K562 (cell line): Measurements from ENCODE around the gene ABCD3. TPM values are rescaled to one million over a fixed set of nuclear protein-coding genes. Genes with fewer than 3 reads are reported as not detected.

ENCODE experiments used
- BHLHE40 ChIP-seq: IDR thresholded peaks from 2 replicates; pipeline ENCODE4 v1.6.1; 2011; ENCODE audit warnings: low read length, improper control_type of control experiment
- GMEB1 ChIP-seq: fragments of 250-450 bp; sonication (Bioruptor Pico); IDR thresholded peaks from 2 replicates; pipeline ENCODE4 v1.4.0; 2020; ENCODE audit warnings: mild to moderate bottlenecking
- GTF2B ChIP-seq: IDR thresholded peaks from 2 replicates; pipeline ENCODE4 v1.6.1; 2011; ENCODE audit not compliant: insufficient read length; ENCODE audit errors: extremely low read depth
- HDAC3 ChIP-seq: fragments of 450-650 bp; IDR thresholded peaks from 2 replicates; pipeline ENCODE4 v1.6.1; 2018; ENCODE audit warnings: borderline replicate concordance, mild to moderate bottlenecking, moderate library complexity; ENCODE audit not compliant: partially characterized antibody
- KHSRP ChIP-seq: fragments of 450-650 bp; IDR thresholded peaks from 2 replicates; pipeline ENCODE4 v1.6.1; 2017
- L3MBTL2 ChIP-seq: fragments of 450-650 bp; IDR thresholded peaks from 2 replicates; pipeline ENCODE4 v1.6.1; 2016; ENCODE audit warnings: mild to moderate bottlenecking, moderate library complexity
- NFE2L1 ChIP-seq: fragments of 450-650 bp; IDR thresholded peaks from 2 replicates; pipeline ENCODE4 v1.6.1; 2016; ENCODE audit warnings: missing genetic modification characterization, low read depth, mild to moderate bottlenecking, missing compliant biosample characterization, moderate library complexity, borderline replicate concordance
- NR2F6 ChIP-seq: fragments of 450-650 bp; formaldehyde crosslinking; IDR thresholded peaks from 2 replicates; pipeline ENCODE4 v1.4.0; 2020; ENCODE audit warnings: mild to moderate bottlenecking
- PTBP1 ChIP-seq: fragments of 200-400 bp; formaldehyde crosslinking; IDR thresholded peaks from 2 replicates; pipeline ENCODE4 v1.6.1; 2017; ENCODE audit warnings: low read depth, low read length
- RCOR1 ChIP-seq, 2 experiments: IDR thresholded peaks; 2 replicates each; pipeline ENCODE4 v1.6.1; 2012; ENCODE audit warnings: low read depth in 2 of 2, low read length in 2 of 2, borderline replicate concordance in 1 of 2, improper control_type of control experiment in 1 of 2
- SETDB1 ChIP-seq: IDR thresholded peaks from one replicate; pipeline ENCODE4 v1.6.1; 2012; ENCODE audit warnings: low read length, control low read depth, inconsistent platforms
- SMAD1 ChIP-seq: fragments of 150-350 bp; IDR thresholded peaks from 2 replicates; pipeline ENCODE4 v1.6.1; 2014; ENCODE audit warnings: low read length, low read depth; ENCODE audit not compliant: partially characterized antibody
- SRSF9 ChIP-seq: fragments of 200-400 bp; formaldehyde crosslinking; IDR thresholded peaks from 2 replicates; pipeline ENCODE4 v1.6.1; 2017; ENCODE audit warnings: low read depth, low read length, borderline replicate concordance
- TSC22D4 ChIP-seq: fragments of 450-650 bp; IDR thresholded peaks from 2 replicates; pipeline ENCODE4 v1.6.1; 2016; ENCODE audit warnings: missing genetic modification characterization, missing biosample characterization, control low read depth
- USF1 ChIP-seq: sonication (generic); formaldehyde crosslinking; IDR thresholded peaks from 2 replicates; pipeline ENCODE4 v1.9.0; 2022; ENCODE audit warnings: mild to moderate bottlenecking, missing genetic modification reagents
- ZFP91 ChIP-seq: sonication (generic); formaldehyde crosslinking; IDR thresholded peaks from 2 replicates; pipeline ENCODE4 v1.8.0; 2022; ENCODE audit warnings: mild to moderate bottlenecking, missing genetic modification reagents
- ZNF133 ChIP-seq: fragments of 250-450 bp; sonication (Bioruptor Pico); IDR thresholded peaks from 2 replicates; pipeline ENCODE4 v1.4.0; 2020; ENCODE audit warnings: mild to moderate bottlenecking
- ZNF175 ChIP-seq: fragments of 200-800 bp; sonication (Bioruptor generic); IDR thresholded peaks from 2 replicates; pipeline ENCODE4 v1.6.1; 2016; ENCODE audit warnings: low read depth, mild to moderate bottlenecking, missing genetic modification characterization, missing compliant biosample characterization
- ZNF212 ChIP-seq: fragments of 450-650 bp; formaldehyde crosslinking; IDR thresholded peaks from 2 replicates; pipeline ENCODE4 v1.4.0; 2020; ENCODE audit warnings: mild to moderate bottlenecking
- polyA plus RNA-seq, 8 experiments: library from polyadenylated mRNA; depleted of rRNA in 4 of 8; stranded (reverse) in 5 of 8; unstranded in 3 of 8; fragments of >200 nt; fragmentation: Nextera tagmentation in 2 of 8; fragmentation: Illumina TruSeq in 1 of 8; extraction: Ambion mirVana in 2 of 8; extraction: Trizol in 1 of 8; gene quantifications; 2 replicates each; pipeline versions ENCODE4 v1.2.1 to v1.2.3, GENCODE V29; 2011 to 2014; ENCODE audit warnings: inconsistent platforms in 1 of 8, missing spikeins in 1 of 8
- total RNA-seq, 7 experiments: library from RNA; depleted of rRNA in 6 of 7; stranded (reverse); fragments of >200 nt in 6 of 7; fragmentation: Illumina TruSeq in 2 of 7; extraction: Trizol in 2 of 7; gene quantifications; 2 replicates each; pipeline versions ENCODE4 v1.2.1 to v1.2.3, GENCODE V29; 2011 to 2021; ENCODE audit warnings: low replicate concordance in 1 of 7
- TF ChIP-seq, protein P1 (sequence below): fragments of 200-800 bp; sonication (Bioruptor generic); IDR thresholded peaks from 2 replicates; pipeline ENCODE4 v1.6.1; 2017; ENCODE audit warnings: missing genetic modification characterization, missing compliant biosample characterization
- TF ChIP-seq, protein P2 (sequence below): fragments of 450-650 bp; formaldehyde crosslinking; conservative IDR thresholded peaks from 2 replicates; pipeline ENCODE4 v1.4.0; 2022; ENCODE audit warnings: mild to moderate bottlenecking, missing genetic modification characterization

ABCD3 gene
- total and polyA plus RNA-seq, 9 of the 15 experiments (the other 6 are each of a cell fraction or from before 2014, with no cell fraction given): 11.0 to 30.7 (median 15.5) TPM

GRCh38 chr1:94417978-94418663 lies at the start of gene ABCD3 (continued):
- peak; percentile 88 for TF ChIP-seq ZFP91 (CRISPR knock-in tag)
- no peak for TF ChIP-seq ZNF212 (CRISPR knock-in tag)
- TF ChIP-seq ZNF175: no peak
- peak; percentile 83 for TF ChIP-seq L3MBTL2
- TF ChIP-seq TSC22D4: no peak
- TF ChIP-seq HDAC3: no peak
- TF ChIP-seq ZNF133 (CRISPR knock-in tag): no peak
- no peak for TF ChIP-seq BHLHE40
- no peak for TF ChIP-seq GTF2B
- TF ChIP-seq GMEB1: peak; percentile 67
- no peak for TF ChIP-seq SRSF9
- TF ChIP-seq PTBP1: 0 out of 2 replicates have a peak, but pooled peaks have one; percentile 31
- TF ChIP-seq KHSRP: no peak
- TF ChIP-seq USF1 (CRISPR knock-in tag): no peak
- TF ChIP-seq SMAD1: no peak
- TF ChIP-seq NR2F6 (CRISPR knock-in tag): no peak
- peak in 1 of 2 experiments; percentile 49; a peak in 1 of 4 replicates for TF ChIP-seq RCOR1 (IDR thresholded peaks at IDR 0.05; ENCODE audit: borderline replicate concordance in 1 of 2, low read depth in 2 of 2, low read length in 2 of 2)
- TF ChIP-seq SETDB1: peak; percentile 49
- TF ChIP-seq, protein P1, sequence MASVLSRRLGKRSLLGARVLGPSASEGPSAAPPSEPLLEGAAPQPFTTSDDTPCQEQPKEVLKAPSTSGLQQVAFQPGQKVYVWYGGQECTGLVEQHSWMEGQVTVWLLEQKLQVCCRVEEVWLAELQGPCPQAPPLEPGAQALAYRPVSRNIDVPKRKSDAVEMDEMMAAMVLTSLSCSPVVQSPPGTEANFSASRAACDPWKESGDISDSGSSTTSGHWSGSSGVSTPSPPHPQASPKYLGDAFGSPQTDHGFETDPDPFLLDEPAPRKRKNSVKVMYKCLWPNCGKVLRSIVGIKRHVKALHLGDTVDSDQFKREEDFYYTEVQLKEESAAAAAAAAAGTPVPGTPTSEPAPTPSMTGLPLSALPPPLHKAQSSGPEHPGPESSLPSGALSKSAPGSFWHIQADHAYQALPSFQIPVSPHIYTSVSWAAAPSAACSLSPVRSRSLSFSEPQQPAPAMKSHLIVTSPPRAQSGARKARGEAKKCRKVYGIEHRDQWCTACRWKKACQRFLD (CRISPR knock-in tag): 0 out of 2 replicates have a peak, but pooled peaks have one; percentile 45
- TF ChIP-seq, protein P2, sequence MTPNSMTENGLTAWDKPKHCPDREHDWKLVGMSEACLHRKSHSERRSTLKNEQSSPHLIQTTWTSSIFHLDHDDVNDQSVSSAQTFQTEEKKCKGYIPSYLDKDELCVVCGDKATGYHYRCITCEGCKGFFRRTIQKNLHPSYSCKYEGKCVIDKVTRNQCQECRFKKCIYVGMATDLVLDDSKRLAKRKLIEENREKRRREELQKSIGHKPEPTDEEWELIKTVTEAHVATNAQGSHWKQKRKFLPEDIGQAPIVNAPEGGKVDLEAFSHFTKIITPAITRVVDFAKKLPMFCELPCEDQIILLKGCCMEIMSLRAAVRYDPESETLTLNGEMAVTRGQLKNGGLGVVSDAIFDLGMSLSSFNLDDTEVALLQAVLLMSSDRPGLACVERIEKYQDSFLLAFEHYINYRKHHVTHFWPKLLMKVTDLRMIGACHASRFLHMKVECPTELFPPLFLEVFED (CRISPR knock-in tag): no peak
- no peak for TF ChIP-seq NFE2L1 (tag)
